ENCODE measurements around the gene HNRNPM.
"Not testable (repeated sequence)": the region's sequence is repeated elsewhere in the genome, so short reads cannot be mapped to it uniquely, and the experiment has no call there.

Gene HNRNPM, protein sequence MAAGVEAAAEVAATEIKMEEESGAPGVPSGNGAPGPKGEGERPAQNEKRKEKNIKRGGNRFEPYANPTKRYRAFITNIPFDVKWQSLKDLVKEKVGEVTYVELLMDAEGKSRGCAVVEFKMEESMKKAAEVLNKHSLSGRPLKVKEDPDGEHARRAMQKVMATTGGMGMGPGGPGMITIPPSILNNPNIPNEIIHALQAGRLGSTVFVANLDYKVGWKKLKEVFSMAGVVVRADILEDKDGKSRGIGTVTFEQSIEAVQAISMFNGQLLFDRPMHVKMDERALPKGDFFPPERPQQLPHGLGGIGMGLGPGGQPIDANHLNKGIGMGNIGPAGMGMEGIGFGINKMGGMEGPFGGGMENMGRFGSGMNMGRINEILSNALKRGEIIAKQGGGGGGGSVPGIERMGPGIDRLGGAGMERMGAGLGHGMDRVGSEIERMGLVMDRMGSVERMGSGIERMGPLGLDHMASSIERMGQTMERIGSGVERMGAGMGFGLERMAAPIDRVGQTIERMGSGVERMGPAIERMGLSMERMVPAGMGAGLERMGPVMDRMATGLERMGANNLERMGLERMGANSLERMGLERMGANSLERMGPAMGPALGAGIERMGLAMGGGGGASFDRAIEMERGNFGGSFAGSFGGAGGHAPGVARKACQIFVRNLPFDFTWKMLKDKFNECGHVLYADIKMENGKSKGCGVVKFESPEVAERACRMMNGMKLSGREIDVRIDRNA

DNA sequence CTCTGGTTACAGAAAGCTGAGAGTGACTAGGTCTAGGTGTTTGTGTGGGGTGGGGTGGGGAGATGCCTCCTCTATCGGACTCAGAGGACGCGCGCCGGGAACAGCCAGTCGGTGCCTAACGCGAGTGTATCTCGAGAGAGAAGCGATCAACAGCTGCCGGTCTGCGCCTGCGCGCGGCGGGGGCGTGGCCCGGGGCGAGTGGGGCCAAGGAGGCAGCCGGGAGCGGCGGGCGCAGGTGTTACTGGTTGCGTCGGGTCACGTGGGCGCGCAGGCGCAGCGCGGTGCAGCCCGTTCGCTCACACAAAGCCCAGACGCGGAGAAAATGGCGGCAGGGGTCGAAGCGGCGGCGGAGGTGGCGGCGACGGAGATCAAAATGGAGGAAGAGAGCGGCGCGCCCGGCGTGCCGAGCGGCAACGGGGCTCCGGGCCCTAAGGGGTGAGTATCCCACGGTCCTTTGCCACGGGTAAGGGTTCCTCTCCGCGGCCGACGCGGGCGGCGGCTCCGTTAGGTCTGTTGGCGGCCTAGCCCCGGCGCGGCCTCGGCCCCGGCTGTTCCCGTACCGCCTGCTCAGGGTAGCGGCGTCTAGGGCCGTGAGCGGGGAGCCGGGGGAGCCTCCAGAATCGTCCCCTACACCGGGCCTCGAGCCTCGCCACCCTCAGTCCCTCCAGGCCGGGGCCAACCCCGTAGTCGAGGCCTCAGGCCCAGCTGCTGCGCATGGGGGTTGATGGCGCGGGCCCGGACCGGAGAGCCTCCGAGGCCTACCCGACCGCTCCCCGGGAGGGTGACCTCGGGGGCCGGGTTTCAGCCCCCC, at the start of gene HNRNPM:
Gene HNRNPM (plus strand): TSS at position 299 of the 811 bp plus-strand sequence. CDS start 24 bp downstream, at position 323.
- peak; percentile 90 to 100 (median 96) for DNase-seq

DNA sequence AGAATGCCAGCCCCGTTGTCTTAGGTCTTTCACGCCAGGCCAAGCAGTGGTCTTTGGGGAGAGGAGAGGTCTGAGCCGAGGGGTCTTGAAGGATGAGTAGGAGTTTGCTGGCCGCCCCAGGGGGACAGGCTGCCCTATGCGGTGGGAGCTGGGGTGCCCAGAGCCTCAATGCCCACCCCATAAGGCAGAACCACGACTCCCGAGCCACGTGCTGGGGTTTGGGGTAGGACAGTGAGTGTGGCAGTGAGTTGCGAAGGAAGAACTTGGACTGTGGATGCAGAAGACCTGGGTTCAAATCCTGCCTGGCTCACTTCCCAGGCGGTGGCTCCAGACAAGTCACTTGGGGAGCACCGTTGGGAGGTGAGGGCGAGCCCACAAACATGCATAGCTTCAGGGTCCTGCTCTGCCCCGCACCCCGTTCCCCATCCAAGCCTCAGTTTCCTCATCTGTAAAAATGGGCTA, 49.1 kb upstream of the HNRNPM start:
- no peak for DNase-seq

DNA sequence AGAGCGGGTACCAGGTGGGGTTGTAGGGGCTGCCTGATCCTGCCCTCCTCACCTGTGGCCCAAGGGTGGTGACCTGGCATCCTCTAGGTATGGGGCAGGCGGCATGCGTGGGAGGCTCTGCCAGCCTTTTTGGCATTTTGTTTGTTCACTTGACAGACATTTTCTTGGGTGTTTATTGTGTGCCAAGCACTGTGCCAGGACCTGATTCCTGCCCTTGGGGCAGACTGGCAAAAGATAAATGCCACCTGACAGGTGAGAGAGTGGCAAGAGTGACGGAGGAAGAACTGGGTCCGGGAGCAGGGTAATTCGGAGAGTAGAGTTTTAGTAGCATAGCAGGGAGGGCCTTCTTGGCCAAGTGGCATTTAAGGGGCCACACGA, 48.6 kb upstream of the HNRNPM start:
- DNase-seq: no peak

DNA sequence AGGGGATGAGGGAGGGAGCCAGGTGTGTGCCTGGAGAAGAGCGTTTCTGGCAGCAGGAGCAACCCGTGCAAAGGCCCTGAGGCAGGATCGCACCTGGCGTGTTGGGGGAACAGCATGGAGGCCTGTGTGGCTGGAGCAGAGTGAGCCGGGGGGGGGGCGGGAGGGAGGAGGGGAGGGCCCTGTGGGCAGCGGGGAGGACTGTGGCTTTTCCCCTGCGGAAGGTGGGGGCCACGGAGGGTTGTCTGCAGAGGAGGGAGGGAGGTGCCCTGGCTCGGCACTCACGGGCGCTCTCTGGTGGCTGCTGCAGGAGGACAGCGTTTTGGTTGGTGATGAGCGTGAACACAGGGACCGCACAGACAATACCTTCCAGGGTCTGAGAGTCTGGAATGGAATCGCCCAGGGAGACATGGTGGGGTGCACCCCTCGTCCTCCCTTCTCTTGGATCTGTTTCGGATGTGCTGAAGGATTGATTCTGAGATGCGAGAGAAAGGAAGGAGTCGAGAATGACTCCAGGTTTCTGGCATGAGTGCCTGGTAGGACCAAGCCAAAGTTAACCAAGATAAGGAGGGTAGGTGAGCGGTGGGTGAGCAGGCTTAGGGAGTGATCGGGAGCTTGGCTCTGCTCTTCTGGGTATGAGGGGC, 48.1 kb upstream of the HNRNPM start:
- DNase-seq: peak in 12 of 14 donors; percentile 23 to 75 (median 40)

DNA sequence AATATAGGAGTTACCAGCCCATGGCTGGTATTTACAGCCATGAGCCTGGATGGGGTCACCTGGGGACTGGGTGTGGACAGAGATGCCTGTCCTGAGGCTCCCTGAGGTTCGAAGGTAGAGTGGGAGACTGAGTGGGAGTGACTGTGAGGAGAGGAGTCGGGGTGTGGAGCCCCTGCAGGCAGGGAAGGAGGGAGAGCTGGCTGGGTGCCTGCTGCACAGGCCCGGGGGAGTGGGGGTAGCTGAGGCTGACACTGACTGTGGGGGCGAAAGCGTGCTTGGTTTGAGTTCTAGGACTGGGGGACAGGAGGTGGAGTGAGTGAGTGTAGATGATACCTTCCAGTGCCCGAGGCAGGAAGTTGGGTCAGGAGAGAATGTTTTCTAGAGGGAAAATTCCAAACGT, 47.5 kb upstream of the HNRNPM start:
- DNase-seq: peak in 2 of 14 donors; percentile 18 to 21

DNA sequence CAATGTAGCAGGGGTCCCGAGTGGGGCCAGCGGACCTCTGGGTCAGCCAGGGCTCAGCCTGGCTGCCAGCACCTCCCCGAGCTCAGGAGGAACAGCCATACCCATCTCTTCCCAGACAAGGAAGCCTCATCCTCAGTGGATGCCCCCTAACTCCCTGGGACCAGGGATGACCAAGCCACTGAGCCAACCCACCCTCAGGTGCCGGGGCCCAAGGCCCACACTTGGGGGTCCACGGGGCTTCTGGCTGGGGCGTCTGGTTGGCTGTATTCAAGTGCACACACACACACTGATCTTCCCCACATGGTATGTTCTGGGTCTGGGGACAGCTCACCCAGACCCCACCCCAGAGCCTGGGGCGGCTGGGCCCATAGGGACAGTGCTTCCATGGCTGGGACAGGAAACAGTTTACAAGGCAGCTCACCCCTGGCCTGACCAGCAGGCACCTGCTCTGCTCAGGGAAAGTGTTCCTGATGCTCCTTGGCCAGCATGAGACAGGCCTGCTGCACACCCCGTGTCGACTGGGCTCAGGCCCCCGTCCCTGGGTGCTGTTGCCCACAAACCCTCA, 46.9 kb upstream of the HNRNPM start:
- peak in 1 of 14 donors; percentile 18 for DNase-seq

DNA sequence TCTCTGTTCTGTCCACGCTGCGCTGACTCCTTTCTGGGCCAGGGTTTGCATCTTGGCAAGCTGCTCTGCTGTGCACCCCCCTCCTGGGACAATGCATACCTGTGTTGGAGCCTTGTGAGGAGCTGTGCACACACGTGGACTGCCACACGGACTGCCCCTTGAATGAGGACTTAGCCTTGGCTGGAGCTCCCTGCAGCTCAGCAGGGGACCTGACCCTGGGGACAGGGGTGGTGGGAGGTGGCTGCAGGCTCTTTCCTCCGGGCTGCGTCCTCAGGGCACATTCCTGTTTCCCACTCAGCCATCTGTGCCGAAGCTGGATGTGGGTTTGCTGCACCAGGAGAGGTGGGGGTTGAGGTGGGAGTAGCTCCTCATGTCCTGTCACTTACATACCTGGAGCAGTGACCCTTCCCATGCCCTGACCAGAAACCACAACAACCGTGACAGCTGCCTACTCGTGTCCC, 46.4 kb upstream of the HNRNPM start:
- peak in 2 of 14 donors; percentile 27 to 28 for DNase-seq

DNA sequence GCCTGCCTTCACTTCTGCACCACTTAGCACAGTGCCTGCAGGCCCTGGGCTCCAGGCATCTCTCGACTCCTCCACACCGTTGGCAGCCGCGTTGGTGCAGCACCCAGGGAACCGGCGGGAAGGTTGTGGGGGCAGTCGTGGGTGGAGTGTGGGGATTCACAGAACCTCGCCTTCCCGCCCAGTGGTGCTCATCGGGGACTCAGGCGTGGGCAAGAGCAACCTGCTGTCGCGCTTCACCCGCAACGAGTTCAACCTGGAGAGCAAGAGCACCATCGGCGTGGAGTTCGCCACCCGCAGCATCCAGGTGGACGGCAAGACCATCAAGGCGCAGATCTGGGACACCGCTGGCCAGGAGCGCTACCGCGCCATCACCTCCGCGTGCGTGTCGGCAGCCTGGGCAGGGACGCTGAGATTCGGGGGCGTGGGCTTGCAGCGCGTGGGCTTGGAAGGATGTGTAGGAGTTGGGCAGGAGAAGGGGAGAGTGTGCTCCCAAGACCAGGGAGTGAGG, 45.0 kb upstream of the HNRNPM start:
- DNase-seq: no peak

DNA sequence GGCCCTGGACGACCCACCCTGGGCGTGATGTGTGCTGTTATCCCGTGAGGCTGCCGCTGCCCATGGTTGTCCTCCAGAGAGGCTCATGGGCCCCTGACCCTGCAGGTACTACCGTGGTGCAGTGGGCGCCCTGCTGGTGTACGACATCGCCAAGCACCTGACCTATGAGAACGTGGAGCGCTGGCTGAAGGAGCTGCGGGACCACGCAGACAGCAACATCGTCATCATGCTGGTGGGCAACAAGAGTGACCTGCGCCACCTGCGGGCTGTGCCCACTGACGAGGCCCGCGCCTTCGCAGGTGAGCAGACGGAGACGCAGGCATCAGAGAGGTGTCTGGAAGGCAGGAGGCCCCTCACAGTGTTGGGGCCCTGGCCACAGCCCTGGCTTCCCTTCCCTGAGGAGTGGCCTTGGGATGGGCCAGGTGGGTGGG, 42.8 kb upstream of the HNRNPM start:
- DNase-seq: no peak

DNA sequence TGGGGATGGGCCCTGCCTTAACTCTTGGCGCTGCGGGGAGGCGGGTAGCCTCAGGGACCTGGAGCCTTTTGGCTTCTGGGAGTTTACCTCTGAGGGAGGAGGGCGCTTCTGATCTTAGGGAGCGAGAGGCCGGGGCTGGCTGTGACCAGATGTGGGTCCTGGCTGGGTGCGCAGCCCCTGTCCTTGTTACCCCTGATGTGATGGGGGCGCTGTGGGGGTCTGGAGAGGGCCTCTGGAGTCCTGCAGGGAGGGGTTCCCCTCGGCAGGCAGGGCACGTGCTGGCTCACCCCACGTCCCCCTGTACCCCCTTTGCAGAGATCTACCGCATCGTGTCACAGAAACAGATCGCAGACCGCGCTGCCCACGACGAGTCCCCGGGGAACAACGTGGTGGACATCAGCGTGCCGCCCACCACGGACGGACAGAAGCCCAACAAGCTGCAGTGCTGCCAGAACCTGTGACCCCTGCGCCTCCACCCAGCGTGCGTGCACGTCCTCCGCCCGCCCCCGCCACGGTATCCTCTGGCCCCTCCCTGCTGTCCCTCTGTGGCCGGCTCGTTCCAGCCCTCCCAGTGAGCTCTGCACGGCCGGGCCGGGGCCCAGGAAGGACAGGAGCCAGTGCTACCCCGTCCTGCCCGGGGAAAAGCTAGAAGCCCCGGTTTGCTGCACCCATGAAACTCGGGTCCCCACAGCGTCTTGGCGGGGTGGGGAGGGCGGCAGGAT, 41.5 kb upstream of the HNRNPM start:
- DNase-seq: no peak

DNA sequence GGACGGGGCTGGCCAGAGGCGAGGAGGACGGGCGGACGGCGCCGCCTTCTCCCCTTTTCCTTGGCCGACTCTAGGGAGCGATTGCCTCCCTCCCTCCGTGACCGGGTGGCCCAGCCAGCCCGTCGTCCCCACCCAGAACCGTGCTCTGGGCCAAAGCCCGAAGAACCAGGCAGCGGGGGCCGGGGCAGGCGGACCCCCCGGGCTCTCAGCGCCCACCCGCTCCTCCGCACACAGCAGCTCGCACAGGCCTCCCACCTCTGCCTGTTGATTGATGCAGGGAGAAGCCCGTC, 41.0 kb upstream of the HNRNPM start:
- no peak for DNase-seq

DNA sequence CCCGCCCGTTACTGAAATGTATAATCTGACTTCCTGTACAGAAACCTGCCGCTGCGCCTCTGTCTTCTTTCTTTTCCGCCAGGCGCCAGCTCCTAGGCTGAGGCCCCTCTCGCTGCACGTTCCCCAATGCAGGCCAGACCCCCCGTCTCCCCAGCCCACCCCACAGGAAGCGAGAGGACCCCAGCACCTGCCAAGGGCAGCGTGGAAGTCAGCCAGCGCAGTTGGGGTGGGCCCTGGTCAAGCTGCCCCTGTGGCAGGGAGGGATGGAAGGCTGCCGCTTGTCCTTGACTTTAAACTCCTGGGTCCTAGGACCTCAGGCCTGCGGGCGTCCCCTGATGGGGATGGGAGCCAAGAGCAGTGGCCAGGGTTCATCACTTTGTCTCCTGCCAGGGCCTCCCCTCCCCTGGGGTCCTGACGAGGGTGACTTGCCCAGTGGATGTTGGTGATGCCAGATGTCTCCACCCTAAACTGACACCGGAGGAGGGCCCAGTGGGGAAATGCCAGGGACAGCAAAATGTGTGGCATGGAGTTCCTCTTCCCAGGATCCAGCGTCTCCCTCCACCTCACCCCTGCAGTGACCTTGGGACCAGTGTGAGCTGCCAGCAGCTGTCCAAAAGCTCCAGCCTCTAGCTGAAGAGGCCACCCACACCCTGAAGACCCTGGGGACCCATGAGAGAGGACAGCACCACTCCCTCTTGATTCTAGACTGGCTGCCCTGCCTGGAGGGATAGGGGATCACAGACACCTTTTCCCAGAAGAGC, 40.2 kb upstream of the HNRNPM start:
- DNase-seq: no peak

DNA sequence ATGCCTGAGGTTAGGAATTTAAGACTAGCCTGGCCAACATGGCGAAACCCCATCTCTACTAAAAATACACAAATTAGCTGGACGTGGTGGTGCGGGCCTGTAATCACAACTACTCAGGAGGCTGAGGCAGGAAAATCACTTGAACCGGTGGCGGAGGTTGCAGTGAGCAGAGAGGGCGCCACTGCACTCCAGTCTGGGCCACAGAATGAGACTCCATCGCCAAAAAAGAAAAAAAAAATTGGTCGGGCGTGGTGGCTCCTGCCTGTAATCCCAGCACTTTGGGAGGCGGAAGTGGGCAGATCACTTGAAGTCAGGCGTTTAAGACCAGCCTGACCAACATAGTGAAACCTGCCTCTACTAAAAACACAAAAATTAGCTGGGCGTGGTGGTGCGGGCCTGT, 34.1 kb upstream of the HNRNPM start:
- not testable (repeated sequence) for DNase-seq

DNA sequence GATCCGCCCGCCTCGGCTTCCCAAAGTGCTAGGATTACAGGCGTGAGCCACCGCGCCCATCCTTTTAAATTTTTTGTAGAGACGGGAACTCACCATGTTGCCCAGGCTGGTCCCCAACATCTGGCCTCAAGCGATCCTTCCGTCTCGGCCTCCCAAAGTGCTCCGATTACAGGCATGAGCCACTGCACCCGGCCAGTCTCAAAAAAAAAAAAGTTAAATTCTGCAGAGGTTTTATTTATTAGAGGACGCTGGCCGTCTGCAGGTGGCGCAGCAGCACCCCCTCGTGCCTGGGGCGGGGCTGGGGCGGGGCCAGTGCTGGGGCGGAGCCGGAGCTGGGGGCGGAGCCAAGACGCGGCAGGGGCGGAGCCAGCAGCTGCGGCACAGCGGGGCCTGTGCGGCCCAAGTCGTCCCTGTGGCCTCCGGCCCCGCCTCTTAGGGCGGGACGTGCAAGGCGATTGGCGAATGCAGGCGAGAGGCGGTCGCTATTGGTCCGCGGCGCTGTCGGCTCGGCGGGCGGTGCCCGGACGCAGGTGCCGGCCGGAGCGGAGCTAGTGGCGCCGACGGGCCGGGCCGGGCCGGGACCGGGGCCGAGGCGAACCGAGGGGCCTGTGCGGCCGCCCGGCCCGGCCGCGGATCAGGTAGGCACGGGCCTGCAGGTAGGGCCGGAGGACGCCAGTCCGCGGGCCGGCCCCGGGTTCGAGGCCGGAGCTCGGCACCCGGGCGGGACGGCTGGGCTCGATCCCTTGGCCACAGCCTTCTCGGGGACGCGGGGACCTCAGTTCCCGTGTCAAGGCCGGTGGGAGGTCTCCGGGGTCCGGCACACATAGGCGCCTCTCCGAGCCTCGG, 31.8 kb upstream of the HNRNPM start, which contains the start of gene MARCHF2:
Gene MARCHF2 (plus strand): TSS at position 523 of the 846 bp plus-strand sequence. CDS start 8,536 bp downstream, outside the sequence.
- DNase-seq: peak; percentile 65 to 96 (median 92)

DNA sequence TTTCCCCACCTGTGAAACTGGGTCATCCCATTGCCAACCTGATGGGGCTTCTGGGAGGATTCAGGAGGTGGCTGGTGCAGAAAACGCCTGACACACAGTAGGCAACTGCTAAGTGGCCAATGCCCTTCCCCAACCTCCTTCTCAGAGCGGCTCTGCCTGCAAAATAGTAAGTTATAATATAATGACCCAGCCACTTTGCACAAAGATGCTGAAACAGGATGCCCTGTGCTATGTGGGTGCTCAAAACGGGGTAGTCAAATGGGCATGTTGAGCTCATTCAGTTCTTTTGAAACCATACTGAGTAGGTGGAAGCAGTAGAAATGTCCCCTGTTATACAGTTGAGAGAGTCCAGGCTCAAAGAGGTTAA, 31.2 kb upstream of the HNRNPM start:
- DNase-seq: no peak

DNA sequence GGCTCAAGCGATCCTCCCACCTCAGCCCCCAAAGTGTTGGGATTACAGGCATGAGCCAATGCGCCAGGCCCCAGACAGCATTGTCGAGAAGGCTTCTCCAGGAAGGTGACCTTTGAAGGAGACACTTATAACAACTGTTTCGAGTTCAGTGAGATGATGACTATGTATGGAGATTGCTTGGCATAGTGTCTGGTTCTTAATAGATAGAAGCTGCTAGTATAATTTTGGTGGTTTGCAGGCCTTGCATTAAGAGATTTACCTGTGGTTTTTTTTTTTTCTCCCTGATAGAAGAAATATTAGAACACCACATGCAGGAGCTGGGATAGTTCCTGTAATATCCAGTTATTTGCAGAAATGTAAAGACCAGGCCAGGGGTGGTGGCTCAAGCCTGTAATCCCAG, 28.0 kb upstream of the HNRNPM start:
- no peak for DNase-seq

DNA sequence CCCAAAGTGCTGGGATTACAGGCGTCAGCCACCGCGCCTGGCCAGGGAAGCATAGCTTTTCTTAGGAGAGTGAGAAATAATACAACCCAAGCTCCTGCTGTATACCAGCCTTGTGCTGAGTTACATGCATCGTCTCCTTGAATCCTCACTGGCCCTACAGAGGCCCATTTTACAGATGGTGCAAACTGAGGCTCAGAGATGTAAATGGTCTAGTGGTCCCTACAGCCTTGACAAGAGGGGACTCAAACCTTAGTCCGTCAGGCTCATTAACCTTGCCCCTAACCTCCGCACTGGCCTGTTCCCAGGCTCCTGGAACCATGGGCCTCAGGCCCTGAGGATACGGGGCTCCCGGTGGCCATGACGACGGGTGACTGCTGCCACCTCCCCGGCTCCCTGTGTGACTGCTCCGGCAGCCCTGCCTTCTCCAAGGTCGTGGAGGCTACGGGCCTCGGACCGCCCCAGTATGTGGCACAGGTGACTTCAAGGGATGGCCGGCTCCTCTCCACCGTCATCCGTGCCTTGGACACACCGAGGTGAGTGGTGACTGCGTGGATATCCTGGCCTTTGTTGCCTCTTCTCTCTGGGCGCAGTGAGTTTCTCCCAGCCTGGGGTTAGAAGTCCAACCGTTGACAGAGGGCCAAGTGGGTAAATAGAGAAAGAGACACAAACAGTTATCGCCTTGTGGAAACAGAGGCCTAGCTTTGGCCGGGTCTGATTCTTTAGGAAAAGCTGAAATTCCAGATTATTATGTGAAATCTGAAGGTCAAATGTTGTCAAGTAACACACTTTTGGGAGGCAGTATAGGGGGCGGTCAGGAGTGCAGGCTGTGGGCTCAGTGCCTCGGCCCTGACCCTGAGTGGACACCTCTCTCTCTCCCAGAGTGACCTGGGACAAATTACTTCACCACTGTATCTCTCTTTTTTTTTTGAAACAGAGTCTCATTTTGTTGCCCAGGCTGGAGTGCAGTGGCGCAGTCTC, 23.0 kb upstream of the HNRNPM start:
- DNase-seq: no peak

DNA sequence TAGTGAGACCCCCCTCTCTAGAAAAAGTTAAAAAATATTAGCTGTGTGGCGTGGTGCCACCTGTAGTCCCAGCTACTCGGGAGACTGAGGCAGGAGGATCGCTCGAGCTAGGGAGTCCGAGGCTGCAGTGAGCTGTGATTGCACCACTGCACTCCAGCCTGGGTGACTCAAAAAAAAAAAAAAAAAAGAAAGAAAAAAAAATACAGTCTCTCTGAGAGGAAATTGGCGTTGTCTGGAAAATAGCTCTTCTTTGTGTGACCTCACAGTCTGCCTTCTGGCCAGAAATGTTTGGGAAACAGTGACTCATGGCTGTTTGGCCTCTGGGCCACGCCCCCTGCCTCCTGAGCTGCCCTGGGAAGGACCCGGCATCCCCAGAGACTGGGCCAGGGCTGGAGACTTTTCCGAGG, 21.0 kb upstream of the HNRNPM start:
- peak in 6 of 14 donors; percentile 7 to 81 (median 18) for DNase-seq
